IPS DF 6.9 (cell line): ENCODE data around the gene AASDH.

Source experiments
- DNase-seq: peaks from one replicate; pipeline ENCODE4 v3.0.0-alpha.2; 2013; ENCODE audit warnings: low read depth, low spot score
- H3K27ac ChIP-seq: one replicate; pipeline ENCODE4 v1.5.1; 2013; ENCODE audit warnings: low read length, control low read depth
- H3K27me3 ChIP-seq: 2 replicates; pipeline ENCODE4 v1.6.1; 2013; ENCODE audit warnings: mild to moderate bottlenecking, low read length; ENCODE audit not compliant: control insufficient read depth, insufficient read depth
- H3K36me3 ChIP-seq: 2 replicates; pipeline ENCODE4 v1.6.1; 2013; ENCODE audit warnings: low read length; ENCODE audit not compliant: control insufficient read depth, insufficient read depth
- H3K4me1 ChIP-seq: 2 replicates; pipeline ENCODE4 v1.6.1; 2013; ENCODE audit warnings: low read length; ENCODE audit not compliant: control insufficient read depth, insufficient read depth
- H3K4me3 ChIP-seq: 2 replicates; pipeline ENCODE4 v1.5.1; 2013; ENCODE audit warnings: mild to moderate bottlenecking, low read length
- H3K9me3 ChIP-seq: 2 replicates; pipeline ENCODE4 v1.6.1; 2013; ENCODE audit warnings: low read length, inconsistent platforms; ENCODE audit not compliant: control insufficient read depth, insufficient read depth
- WGBS: extraction: QIAGEN DNeasy Blood & Tissue Kit; methylation state at CpG from one replicate; pipeline ENCODE4 v1.1.7; 2013; ENCODE audit warnings: mixed read lengths, missing lambda C conversion rate; ENCODE audit not compliant: insufficient read length, insufficient coverage; 5-methylcytosine and 5-hydroxymethylcytosine counted together

AASDH gene

DNA sequence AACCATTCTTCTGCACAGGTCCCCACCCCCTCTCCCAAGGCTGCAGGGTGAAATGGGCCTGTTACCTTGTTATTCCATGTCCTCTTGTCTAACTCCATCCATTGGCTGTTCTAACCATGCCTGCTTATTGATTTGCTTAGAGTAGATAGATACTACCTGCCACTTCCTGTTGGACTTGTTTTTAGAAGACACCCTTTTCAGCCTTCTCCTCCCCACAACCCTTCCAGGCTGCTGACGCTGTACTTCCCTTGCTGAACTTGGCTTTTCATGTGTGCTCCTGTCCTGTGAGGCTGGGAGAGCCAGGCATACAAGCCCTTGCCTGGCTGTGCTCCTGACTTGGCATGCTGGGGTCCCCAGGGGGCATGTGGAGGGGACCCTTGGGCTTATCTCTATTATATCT, 81.9 kb downstream of the AASDH start:
- H3K36me3 ChIP-seq: no peaks in the 10 kb centered on the region
- no peak overlapping the region for H3K4me3 ChIP-seq
- no peak for DNase-seq
- no CpG with 5 or more reads among the region's 1 CpG for WGBS
- no peaks in the 10 kb centered on the region for H3K4me1 ChIP-seq
- H3K27ac ChIP-seq: no peak overlapping the region
- no peaks in the 10 kb centered on the region for H3K9me3 ChIP-seq
- no peaks in the 10 kb centered on the region for H3K27me3 ChIP-seq

DNA sequence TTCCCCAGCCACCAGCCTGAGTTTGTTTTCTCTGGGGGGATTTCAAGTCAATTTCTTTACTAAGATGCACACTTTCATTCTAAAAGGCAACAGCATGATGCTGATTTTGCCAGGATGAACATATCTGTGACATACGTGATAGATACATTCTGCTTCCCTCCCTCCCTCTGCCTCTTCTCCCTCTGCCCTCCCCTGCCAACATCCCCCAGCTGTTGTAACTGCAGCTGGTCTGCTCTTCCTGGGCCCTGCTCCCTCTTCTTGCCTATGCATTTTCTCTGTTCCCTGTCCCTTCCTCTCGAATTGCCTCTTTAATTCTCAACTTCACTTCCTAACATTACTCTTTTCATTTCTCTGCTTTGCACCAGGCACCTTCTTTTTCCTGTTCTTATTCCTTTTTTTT, 83.4 kb downstream of the AASDH start:
- H3K9me3 ChIP-seq: no peaks in the 10 kb centered on the region
- DNase-seq: no peak
- WGBS: 100% methylated on average over 1 of the region's 2 CpGs

DNA sequence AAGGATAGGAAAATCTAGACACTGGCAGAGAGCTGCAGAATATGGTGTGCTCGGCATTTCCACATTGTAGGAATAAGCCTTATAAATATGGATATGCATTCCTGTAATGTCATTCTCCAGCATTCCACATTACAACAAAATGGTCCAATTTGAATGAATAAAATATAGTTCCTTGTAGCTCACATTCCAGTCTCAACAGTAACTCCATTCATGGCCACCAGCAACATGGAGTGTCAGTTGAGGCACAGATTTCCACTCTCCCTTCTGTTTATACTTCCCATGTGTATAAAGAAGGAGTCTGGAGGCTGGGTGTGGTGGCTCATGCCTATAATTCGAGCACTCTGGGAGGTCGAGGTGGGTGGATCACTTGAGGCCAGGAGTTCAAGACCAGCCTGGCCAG, 84.5 kb downstream of the AASDH start:
- no peaks in the 10 kb centered on the region for H3K27me3 ChIP-seq
- no peak for DNase-seq

More for the DNA sequence above, 83.4 kb downstream of the AASDH start:
- Histone ChIP-seq H3K4me1 (no peaks in the 10 kb centered on the region), H3K4me3 (no peak overlapping the region), H3K36me3 (no peaks in the 10 kb centered on the region), H3K27ac (no peak overlapping the region), H3K27me3 (no peaks in the 10 kb centered on the region)

DNA sequence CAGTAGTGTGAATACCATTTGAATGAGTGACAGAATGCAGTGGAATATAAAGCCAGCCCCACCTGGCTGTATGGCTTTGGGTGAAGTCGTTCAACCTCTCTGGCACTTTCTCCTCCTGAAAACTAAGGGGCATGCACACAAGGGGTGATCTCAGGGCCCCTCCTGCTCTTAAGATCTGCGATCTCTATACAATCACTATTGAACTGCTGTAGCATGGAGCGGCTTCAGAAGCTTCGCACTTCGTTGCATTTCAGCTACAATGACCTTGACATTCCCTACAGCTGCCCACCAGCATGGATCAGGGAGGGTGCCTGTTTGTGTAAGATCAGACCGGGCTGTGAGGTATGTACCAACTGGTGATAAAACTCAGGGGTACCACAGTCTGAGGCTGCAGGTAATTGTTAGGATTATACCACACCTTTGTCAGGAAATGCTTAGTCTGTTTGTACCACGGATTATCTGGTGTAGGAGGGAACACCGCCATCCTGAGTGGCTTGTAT, 85.2 kb downstream of the AASDH start:
- no peaks in the 10 kb centered on the region for H3K36me3 ChIP-seq
- WGBS: no CpG with 5 or more reads among the region's 8 CpGs
- H3K27me3 ChIP-seq: no peaks in the 10 kb centered on the region
- H3K4me1 ChIP-seq: no peaks in the 10 kb centered on the region; the same call in 1 of the 2 replicates
- no peaks in the 10 kb centered on the region for H3K9me3 ChIP-seq
- DNase-seq: no peak
- H3K27ac ChIP-seq: no peak overlapping the region
- H3K4me3 ChIP-seq: no peak overlapping the region

More for the DNA sequence above, 84.5 kb downstream of the AASDH start:
- Histone ChIP-seq H3K27ac (no peak overlapping the region), H3K9me3 (no peaks in the 10 kb centered on the region), H3K36me3 (no peaks in the 10 kb centered on the region), H3K4me1 (no peaks in the 10 kb centered on the region; the same call in 1 of the 2 replicates), H3K4me3 (no peak overlapping the region)
- WGBS: no CpG with 5 or more reads among the region's 3 CpGs

DNA sequence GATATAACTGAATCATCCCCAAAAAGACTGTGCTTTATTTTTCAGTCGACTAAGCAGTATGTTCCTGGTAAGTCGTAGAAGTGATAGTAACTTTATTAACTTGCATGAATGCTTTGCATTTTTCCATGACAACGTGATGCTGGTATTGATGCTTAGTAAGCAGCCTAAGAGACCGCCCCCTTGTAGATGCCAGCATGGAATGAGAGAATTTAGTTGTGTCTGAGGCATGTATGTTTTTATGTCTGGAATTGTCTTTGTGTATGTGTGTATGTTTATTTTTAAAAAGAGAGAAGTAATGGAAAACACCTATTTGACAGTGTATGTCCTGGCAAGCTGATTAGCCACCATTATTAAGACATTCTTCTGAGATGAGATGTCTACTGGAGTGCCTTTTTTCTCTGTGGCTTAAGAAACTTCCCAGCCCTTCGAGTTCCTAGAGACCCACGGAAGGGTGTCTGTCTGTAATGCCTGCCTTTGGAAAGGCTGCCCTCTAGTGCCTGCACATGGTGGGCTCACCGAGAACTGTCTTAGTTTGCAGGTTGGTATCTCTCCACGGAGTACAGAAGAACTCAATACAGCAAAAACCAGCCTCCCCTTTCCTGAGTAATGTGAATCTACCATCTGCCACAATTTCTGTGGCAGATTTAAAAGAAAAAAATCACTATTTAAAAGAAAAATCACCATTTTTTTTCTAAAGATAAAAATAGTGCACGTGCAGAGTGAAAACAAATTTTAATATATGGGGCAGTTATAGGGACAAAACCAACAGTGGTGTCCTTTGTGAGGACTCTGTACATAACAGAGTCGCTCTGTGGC, 85.9 kb downstream of the AASDH start:
- Histone ChIP-seq H3K27me3 (no peaks in the 10 kb centered on the region), H3K36me3 (no peaks in the 10 kb centered on the region), H3K4me1 (no peaks in the 10 kb centered on the region; the same call in 1 of the 2 replicates), H3K27ac (no peak overlapping the region), H3K9me3 (no peaks in the 10 kb centered on the region), H3K4me3 (no peak overlapping the region)
- no CpG with 5 or more reads among the region's 10 CpGs for WGBS
- DNase-seq: peak; percentile 67

DNA sequence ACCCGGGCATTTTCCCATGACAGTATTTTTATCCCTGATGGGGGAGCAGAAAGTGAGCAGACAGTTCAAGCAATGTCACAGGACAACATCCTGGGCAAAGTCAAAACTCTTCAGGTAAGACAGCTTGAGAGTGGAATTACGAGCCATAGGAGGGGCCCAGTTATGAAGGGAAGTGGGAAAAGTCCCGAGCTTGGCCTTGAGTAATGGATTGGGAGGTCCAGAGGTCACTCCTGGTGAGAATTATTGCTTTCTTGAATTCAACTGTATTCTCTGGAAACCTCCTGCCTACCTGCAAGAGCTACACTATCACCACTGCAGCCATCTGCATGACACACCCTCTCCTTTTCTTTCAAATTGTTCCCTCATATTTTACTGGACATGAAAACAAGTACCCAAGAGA, 89.1 kb downstream of the AASDH start:
- Histone ChIP-seq H3K27me3 (no peaks in the 10 kb centered on the region), H3K4me3 (no peak overlapping the region), H3K9me3 (no peaks in the 10 kb centered on the region), H3K27ac (no peak overlapping the region), H3K36me3 (no peaks in the 10 kb centered on the region), H3K4me1 (no peaks in the 10 kb centered on the region; the same call in 1 of the 2 replicates)
- no CpG with 5 or more reads among the region's 3 CpGs for WGBS
- no peak for DNase-seq

DNA sequence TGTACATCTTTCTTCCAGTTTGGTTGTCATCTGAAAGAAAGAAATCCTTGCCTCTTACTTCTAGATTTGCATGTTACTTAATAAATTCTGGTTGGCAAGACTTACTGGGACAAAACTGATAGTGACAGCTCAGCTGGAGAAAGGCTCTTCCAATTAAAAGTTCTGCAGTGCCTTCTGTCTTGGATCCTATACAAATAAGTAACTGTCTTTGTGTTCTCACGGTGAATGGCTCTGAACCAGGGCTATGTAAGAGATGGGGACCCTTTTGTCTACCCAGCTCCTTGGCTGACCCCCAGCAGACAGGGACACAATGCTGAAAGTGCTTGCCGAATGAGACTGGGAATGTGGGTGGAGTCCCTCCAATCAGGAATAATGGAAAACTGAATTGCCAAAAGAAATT, 89.5 kb downstream of the AASDH start:
- no peak for DNase-seq
- H3K4me3 ChIP-seq: no peak overlapping the region
- H3K9me3 ChIP-seq: no peaks in the 10 kb centered on the region
- H3K27me3 ChIP-seq: no peaks in the 10 kb centered on the region
- WGBS: no CpG with 5 or more reads among the region's 2 CpGs
- H3K36me3 ChIP-seq: no peaks in the 10 kb centered on the region
- no peaks in the 10 kb centered on the region; the same call in 1 of the 2 replicates for H3K4me1 ChIP-seq
- H3K27ac ChIP-seq: no peak overlapping the region

DNA sequence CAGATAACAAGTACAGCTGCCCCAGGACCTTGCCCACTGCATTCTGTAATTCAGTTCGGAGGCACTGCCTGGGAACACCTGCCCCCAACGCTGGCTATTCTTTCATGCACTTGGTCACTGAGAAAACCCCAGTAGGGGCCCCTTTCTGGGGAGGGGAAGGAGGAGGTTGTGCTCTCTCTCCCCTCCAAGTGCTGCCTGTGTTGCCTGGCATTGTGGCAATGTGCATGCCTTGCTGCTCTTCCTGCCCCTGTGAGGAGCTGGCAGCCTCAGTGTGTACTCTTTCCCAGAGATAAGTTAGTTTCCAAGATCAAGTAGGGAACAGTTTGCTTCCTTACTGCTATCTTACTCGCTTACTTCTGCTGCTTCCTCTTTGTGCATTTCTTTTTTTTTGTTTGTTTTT, 90.8 kb downstream of the AASDH start:
- no peaks in the 10 kb centered on the region for H3K36me3 ChIP-seq
- no peak for DNase-seq
- no peaks in the 10 kb centered on the region for H3K27me3 ChIP-seq
- no peaks in the 10 kb centered on the region; the same call in 1 of the 2 replicates for H3K4me1 ChIP-seq
- no peak overlapping the region for H3K27ac ChIP-seq
- no peak overlapping the region for H3K4me3 ChIP-seq
- WGBS: no CpG with 5 or more reads among the region's 3 CpGs
- H3K9me3 ChIP-seq: no peaks in the 10 kb centered on the region

DNA sequence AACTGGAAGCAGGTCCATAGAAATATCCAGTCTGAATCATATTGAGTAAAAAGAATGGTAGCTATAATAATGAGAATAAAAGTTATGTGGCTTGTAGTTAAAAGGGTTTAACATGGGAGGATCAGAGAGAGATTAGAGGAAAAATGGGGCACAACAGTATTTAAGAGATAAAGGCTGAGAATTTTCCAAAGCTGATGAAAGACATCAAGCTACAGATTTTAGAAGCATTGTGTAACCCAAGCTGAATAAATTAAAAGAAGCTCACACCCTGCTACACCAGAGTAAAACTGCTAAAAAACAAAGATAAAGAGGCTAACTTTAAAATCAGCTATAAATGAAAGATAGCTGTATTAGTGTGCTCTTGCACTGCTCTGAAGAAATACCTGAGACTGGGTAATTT, 94.2 kb downstream of the AASDH start:
- no peak overlapping the region for H3K4me3 ChIP-seq
- H3K36me3 ChIP-seq: no peaks in the 10 kb centered on the region
- no peak overlapping the region for H3K27ac ChIP-seq
- no peaks in the 10 kb centered on the region for H3K9me3 ChIP-seq
- no peaks in the 10 kb centered on the region for H3K27me3 ChIP-seq
- DNase-seq: no peak
- no peaks in the 10 kb centered on the region; the same call in 1 of the 2 replicates for H3K4me1 ChIP-seq

DNA sequence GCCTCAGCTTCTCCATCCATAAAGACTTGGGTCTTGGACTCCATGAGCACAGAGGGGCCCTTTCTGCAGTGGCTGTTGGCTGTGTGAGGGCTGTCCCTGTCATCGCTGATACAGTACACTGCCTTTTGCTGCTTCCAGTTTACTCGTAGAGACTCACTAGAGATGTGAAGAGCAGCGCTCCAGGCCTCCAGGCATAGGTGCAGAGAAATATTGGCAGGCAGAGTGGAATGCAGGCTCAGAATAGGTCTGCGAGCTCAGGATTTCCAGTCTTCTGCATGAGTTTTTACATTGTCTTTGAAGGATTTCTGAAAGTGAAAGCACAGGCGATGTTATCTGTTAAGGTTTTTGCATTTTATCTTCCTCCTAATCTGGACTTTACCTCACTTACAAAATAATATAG, 97.4 kb downstream of the AASDH start:
- H3K4me3 ChIP-seq: no peak overlapping the region
- H3K27me3 ChIP-seq: no peaks in the 10 kb centered on the region
- no peaks in the 10 kb centered on the region for H3K4me1 ChIP-seq
- no peak overlapping the region for H3K27ac ChIP-seq
- no peaks in the 10 kb centered on the region for H3K9me3 ChIP-seq
- H3K36me3 ChIP-seq: no peaks in the 10 kb centered on the region
- DNase-seq: no peak
- no CpG with 5 or more reads among the region's 5 CpGs for WGBS

DNA sequence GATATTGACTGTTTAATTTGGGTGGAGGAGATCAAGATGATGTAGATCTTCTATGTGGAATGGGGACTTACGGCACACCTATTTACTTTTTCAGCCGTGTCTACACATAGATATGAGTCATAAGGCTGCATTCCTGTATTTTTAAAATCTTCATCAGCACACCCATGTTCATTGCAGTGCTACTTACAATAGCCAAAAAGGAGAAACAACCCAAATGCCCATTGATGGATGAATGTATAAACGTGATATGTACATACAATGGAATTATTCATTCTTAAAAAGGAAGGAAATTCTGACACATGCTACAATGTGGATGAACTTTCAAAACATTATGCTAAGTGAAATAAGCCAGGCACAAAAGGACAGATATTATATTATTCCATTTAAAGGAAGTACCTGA, 98.6 kb downstream of the AASDH start:
- Histone ChIP-seq H3K27me3 (no peaks in the 10 kb centered on the region), H3K27ac (no peak overlapping the region), H3K36me3 (no peaks in the 10 kb centered on the region), H3K4me1 (no peaks in the 10 kb centered on the region), H3K4me3 (no peak overlapping the region), H3K9me3 (no peaks in the 10 kb centered on the region)
- WGBS: no CpG with 5 or more reads among the region's 3 CpGs
- no peak for DNase-seq
